A549 (cell line): ENCODE data around the gene DAB2IP. TPM values are rescaled to one million over a fixed set of nuclear protein-coding genes. Genes with fewer than 3 reads are reported as not detected.

Source experiments
- ATAC-seq, 2 experiments: fragments of 200-7000 bp in 1 of 2; fragments of >200 bp in 1 of 2; cut with Nextera tagmentation in 1 of 2; cut with Tn5 transposase in 1 of 2; 3 replicates each; pipeline versions ENCODE4 v1.8.0 to v1.9.1; 2018 to 2020; ENCODE audit warnings: mild to moderate bottlenecking in 1 of 2, moderate library complexity in 1 of 2
- CTCF ChIA-PET: fragments of 300-600 bp; sonication (Branson Sonifier 250); formaldehyde crosslinking; extraction: SDS; loops from one replicate; lab custom pipeline; 2021; ENCODE audit warnings: antibody characterized with exemption, inconsistent platforms; lab: Yijun Ruan, JAX
- POLR2A ChIA-PET: fragments of 350-600 bp; formaldehyde crosslinking; extraction: SDS; loops from one replicate; lab custom pipeline; 2021; ENCODE audit warnings: antibody characterized with exemption, inconsistent platforms; lab: Yijun Ruan, JAX
- DNase-seq, 2 experiments: peaks; one replicate each; pipeline versions ENCODE4 v3.0.0 to v3.0.0-alpha.2; 2011 to 2016; ENCODE audit warnings: low read depth in 1 of 2, low spot score in 1 of 2
- FAIRE-seq: peaks from 2 replicates; lab custom pipeline; 2011; peaks lifted over from hg19 to GRCh38; lab: Jason Lieb, UNC
- H3K27ac ChIP-seq, 2 experiments: fragments of >200 bp; sonication (Bioruptor Twin); formaldehyde crosslinking; 3 replicates each; pipeline ENCODE4 v1.5.1; 2016 to 2017
- H3K4me1 ChIP-seq: fragments of >200 bp; sonication (Bioruptor Twin); formaldehyde crosslinking; 3 replicates; pipeline ENCODE4 v1.6.1; 2016
- H3K4me2 ChIP-seq: fragments of >200 bp; sonication (Bioruptor Twin); formaldehyde crosslinking; 3 replicates; pipeline ENCODE4 v1.6.1; 2016
- H3K4me3 ChIP-seq: fragments of >200 bp; sonication (Bioruptor Twin); formaldehyde crosslinking; 3 replicates; pipeline ENCODE4 v1.5.1; 2016
- H3K9me3 ChIP-seq: fragments of >200 bp; sonication (Bioruptor Twin); formaldehyde crosslinking; 3 replicates; pipeline ENCODE4 v1.6.1; 2016
- BCL3 ChIP-seq: fragments of >200 bp; sonication (Bioruptor Twin); formaldehyde crosslinking; IDR thresholded peaks from 3 replicates; pipeline ENCODE4 v1.6.1; 2016
- CBX2 ChIP-seq: fragments of 200-600 bp; sonication (generic); IDR thresholded peaks from 2 replicates; pipeline ENCODE4 v1.6.1; 2016; ENCODE audit warnings: low read depth, mild to moderate bottlenecking, borderline replicate concordance
- CBX8 ChIP-seq: fragments of 200-600 bp; sonication (generic); IDR thresholded peaks from 2 replicates; pipeline ENCODE4 v1.6.1; 2016
- CHD4 ChIP-seq: fragments of 200-600 bp; sonication (generic); IDR thresholded peaks from 2 replicates; pipeline ENCODE4 v1.6.1; 2016; ENCODE audit warnings: antibody characterized with exemption, mild to moderate bottlenecking, borderline replicate concordance
- EHF ChIP-seq: fragments of 250-450 bp; sonication (Bioruptor Pico); IDR thresholded peaks from 2 replicates; pipeline ENCODE4 v1.5.0; 2020; ENCODE audit warnings: mild to moderate bottlenecking
- ELK1 ChIP-seq: fragments of 150-350 bp; IDR thresholded peaks from 2 replicates; pipeline ENCODE4 v1.6.1; 2014; ENCODE audit warnings: low read depth, mild to moderate bottlenecking, low read length
- EP300 ChIP-seq, 2 experiments: fragments of >200 bp; sonication (Bioruptor Twin); formaldehyde crosslinking; IDR thresholded peaks; 2 replicates in 1 of 2; 3 replicates in 1 of 2; pipeline ENCODE4 v1.6.1; 2016 to 2017
- FOSB ChIP-seq: fragments of 250-450 bp; sonication (Bioruptor Pico); IDR thresholded peaks from 2 replicates; pipeline ENCODE4 v1.5.0; 2020; ENCODE audit warnings: mild to moderate bottlenecking, moderate library complexity
- HOXA7 ChIP-seq: fragments of 250-450 bp; sonication (Bioruptor Pico); IDR thresholded peaks from 2 replicates; pipeline ENCODE4 v1.5.0; 2020; ENCODE audit warnings: mild to moderate bottlenecking, moderate library complexity
- HOXB13 ChIP-seq: fragments of 250-450 bp; sonication (Bioruptor Pico); IDR thresholded peaks from 2 replicates; pipeline ENCODE4 v1.5.0; 2020; ENCODE audit warnings: low read depth, mild to moderate bottlenecking, moderate library complexity
- JUN ChIP-seq, 2 experiments: fragments of >200 bp; sonication (Bioruptor Twin); formaldehyde crosslinking; IDR thresholded peaks; 2 replicates in 1 of 2; 3 replicates in 1 of 2; pipeline ENCODE4 v1.6.1; 2016 to 2017
- MAZ ChIP-seq: fragments of 150-350 bp; IDR thresholded peaks from 2 replicates; pipeline ENCODE4 v1.6.1; 2014; ENCODE audit warnings: antibody characterized with exemption, low read depth, low read length, borderline replicate concordance
- NFE2L2 ChIP-seq: fragments of 150-350 bp; conservative IDR thresholded peaks from 2 replicates; pipeline ENCODE4 v1.6.1; 2014; ENCODE audit warnings: low read length
- PBX3 ChIP-seq: IDR thresholded peaks from 2 replicates; pipeline ENCODE4 v1.6.1; 2012
- PHF8 ChIP-seq: fragments of 200-600 bp; sonication (generic); IDR thresholded peaks from 2 replicates; pipeline ENCODE4 v1.6.1; 2016; ENCODE audit warnings: low read depth, mild to moderate bottlenecking, antibody characterized with exemption, moderate library complexity, borderline replicate concordance
- POLR2A ChIP-seq: IDR thresholded peaks from 2 replicates; pipeline ENCODE4 v1.6.1; 2012; ENCODE audit warnings: mild to moderate bottlenecking, low read length
- RAD21 ChIP-seq, 2 experiments: fragments of >200 bp in 1 of 2; sonication (Bioruptor Twin) in 1 of 2; formaldehyde crosslinking in 1 of 2; IDR thresholded peaks in 1 of 2; conservative IDR thresholded peaks in 1 of 2; 2 replicates in 1 of 2; 3 replicates in 1 of 2; pipeline ENCODE4 v1.6.1; 2012 to 2018; ENCODE audit warnings: inconsistent platforms in 1 of 2
- RARB ChIP-seq: fragments of 250-450 bp; sonication (Bioruptor Pico); IDR thresholded peaks from 2 replicates; pipeline ENCODE4 v1.8.0; 2021; ENCODE audit warnings: mild to moderate bottlenecking, moderate library complexity
- RFX5 ChIP-seq: fragments of 450-650 bp; IDR thresholded peaks from 2 replicates; pipeline ENCODE4 v1.7.1; 2014; ENCODE audit warnings: antibody characterized with exemption, mild to moderate bottlenecking, moderate library complexity
- RNF2 ChIP-seq: fragments of 200-600 bp; sonication (generic); IDR thresholded peaks from 2 replicates; pipeline ENCODE4 v1.6.1; 2016; ENCODE audit warnings: low read depth, mild to moderate bottlenecking, antibody characterized with exemption, moderate library complexity, borderline replicate concordance
- SMC3 ChIP-seq: fragments of >200 bp; sonication (Bioruptor Twin); formaldehyde crosslinking; IDR thresholded peaks from 3 replicates; pipeline ENCODE4 v1.6.1; 2018; ENCODE audit warnings: inconsistent platforms
- SREBF2 ChIP-seq: fragments of 450-650 bp; IDR thresholded peaks from 2 replicates; pipeline ENCODE4 v1.6.1; 2014; ENCODE audit warnings: mild to moderate bottlenecking, moderate library complexity
- USF2 ChIP-seq: fragments of 450-650 bp; IDR thresholded peaks from 2 replicates; pipeline ENCODE4 v1.6.1; 2014; ENCODE audit warnings: antibody characterized with exemption
- ZSCAN20 ChIP-seq: fragments of 250-450 bp; sonication (Bioruptor Pico); IDR thresholded peaks from 2 replicates; pipeline ENCODE4 v1.8.0; 2022; ENCODE audit warnings: mild to moderate bottlenecking, moderate library complexity
- WGBS: methylation state at CpG from one replicate; pipeline ENCODE4 v1.1.6; 2017; ENCODE audit errors: missing lambda C conversion rate; 5-methylcytosine and 5-hydroxymethylcytosine counted together
- polyA minus RNA-seq: library from RNA; depleted of rRNA, polyadenylated mRNA; stranded (reverse); fragments of >200 nt; gene quantifications from 2 replicates; pipeline ENCODE4 v1.2.3, GENCODE V29; 2011; rRNA and poly(A)+ RNA removed
- polyA plus RNA-seq, 4 experiments: library from polyadenylated mRNA; depleted of rRNA in 3 of 4; stranded (reverse); fragments of >200 nt; fragmentation: RNase III in 1 of 4; extraction: RNeasy Plus Mini Kit Qiagen cat#74134 plus additional on column Dnase treatment in 1 of 4; gene quantifications; 2 replicates in 3 of 4; 3 replicates in 1 of 4; pipeline ENCODE4 v1.2.3, GENCODE V29; 2011 to 2017

The DAB2IP gene
- polyA plus RNA-seq (2011; rRNA removed) (9.4 and 9.7 TPM in 2 replicates), polyA plus RNA-seq (2017; fragmentation: RNase III; extraction: RNeasy Plus Mini Kit Qiagen cat#74134 plus additional on column Dnase treatment) (12.8 to 13.9 TPM (median 13.2 TPM) in 3 replicates), polyA minus RNA-seq (22.4 and 25.6 TPM in 2 replicates)
- polyA plus RNA-seq (2012; cell fraction: cytosol; rRNA removed), result 7.7 and 11.9 TPM in 2 replicates
- polyA plus RNA-seq (2012; cell fraction: nucleus; rRNA removed), result 13.1 and 17.3 TPM in 2 replicates

- FAIRE-seq, result no peak
- POLR2A ChIA-PET, result no interaction called here
- Histone ChIP-seq H3K9me3 (no peaks in the 10 kb centered on the region), H3K4me3 (peak within 1 kb of the TSS; percentile 88), H3K4me1 (peaks cover 45% of the 10 kb centered on the region), H3K4me2 (peak within 1 kb of the TSS; percentile 97), H3K27ac (peak within 1 kb of the TSS; percentile 89 to 98)
- peak; percentile 60 to 71 for ATAC-seq
- CTCF ChIA-PET, result interaction anchor here (0.7 to 2.6 kb wide), 5 partner anchors 11 to 105 kb away, joined by 3 to 15 read pairs (median 5); no protein-coding TSS in a partner anchor
- DNase-seq, result no peak
- TF ChIP-seq POLR2A (peak; percentile 27; the same call in 1 of the 2 replicates), JUN (IDR thresholded peaks at IDR 0.05) (peak in 1 of 2 experiments; percentile 43; a peak in 1 of 5 replicates), MAZ (0 out of 2 replicates have a peak, but pooled peaks have one; percentile 22), BCL3 (0 out of 3 replicates have a peak, but pooled peaks have one; percentile 36), CBX2 (no peak)
- 4% methylated on average over 17 of the region's 79 CpGs for WGBS
These were observed at the start of gene DAB2IP for GRCh38 chr9:121651295-121652020. DAB2IP (plus strand) TSS chr9:121651634; CDS start chr9:121651776, 142 bp downstream.

- Histone ChIP-seq H3K27ac (no peak overlapping the region), H3K4me2 (no peak overlapping the region), H3K4me1 (peaks cover 14% of the 10 kb centered on the region), H3K4me3 (no peak overlapping the region), H3K9me3 (no peaks in the 10 kb centered on the region)
- DNase-seq (no peak), ATAC-seq (no peak), FAIRE-seq (no peak)
- ChIA-PET CTCF (no interaction called here), POLR2A (no interaction called here)
- TF ChIP-seq PBX3, result no peak
- TF ChIP-seq ZSCAN20, result no peak
- no peak for TF ChIP-seq RARB (CRISPR knock-in tag)
- no peak for TF ChIP-seq RFX5
- no peak for TF ChIP-seq RNF2
- no peak for TF ChIP-seq CBX8
- TF ChIP-seq FOSB, result no peak
- TF ChIP-seq CHD4, result no peak
- TF ChIP-seq EHF, result no peak
- no peak for TF ChIP-seq SMC3
- TF ChIP-seq SREBF2, result no peak
- no peak for TF ChIP-seq ELK1
- WGBS, result 100% methylated on average over 2 of the region's 7 CpGs
These were observed 48.4 kb upstream of the DAB2IP start for GRCh38 chr9:121603028-121603427.

- ChIA-PET CTCF (interaction anchor here (0.9 kb wide), 1 partner anchor 15 kb away, joined by 3 read pairs; no protein-coding TSS in a partner anchor), POLR2A (no interaction called here)
- no peak overlapping the region for H3K4me3 ChIP-seq
- DNase-seq, result no peak
- no peak overlapping the region for H3K4me2 ChIP-seq
- no peaks in the 10 kb centered on the region for H3K9me3 ChIP-seq
- peaks cover 18% of the 10 kb centered on the region for H3K4me1 ChIP-seq
- 36% methylated on average over 4 of the region's 4 CpGs for WGBS
- TF ChIP-seq SREBF2 (no peak), RNF2 (no peak), USF2 (no peak), BCL3 (no peak), HOXB13 (CRISPR knock-in tag) (no peak), ZSCAN20 (no peak), NFE2L2 (no peak), CHD4 (no peak), HOXA7 (CRISPR knock-in tag) (no peak), EP300 (IDR thresholded peaks at IDR 0.05) (no peak), RAD21 (conservative IDR thresholded peaks at IDR 0.05 in 1 of 2, IDR thresholded peaks at IDR 0.05 in 1 of 2) (no peak), PHF8 (no peak), RARB (CRISPR knock-in tag) (no peak)
- ATAC-seq, result no peak
- no peak for FAIRE-seq
- H3K27ac ChIP-seq, result peak overlapping the region in 1 of 2 experiments; percentile 34; a peak in 1 of 6 replicates
These were observed 47.2 kb upstream of the DAB2IP start for GRCh38 chr9:121604242-121604641.
